ENCODE data around the gene CFAP92.
A peak's percentile ranks its signal among the peaks of the same experiment; 100 is the strongest.

Gene CFAP92

DNA sequence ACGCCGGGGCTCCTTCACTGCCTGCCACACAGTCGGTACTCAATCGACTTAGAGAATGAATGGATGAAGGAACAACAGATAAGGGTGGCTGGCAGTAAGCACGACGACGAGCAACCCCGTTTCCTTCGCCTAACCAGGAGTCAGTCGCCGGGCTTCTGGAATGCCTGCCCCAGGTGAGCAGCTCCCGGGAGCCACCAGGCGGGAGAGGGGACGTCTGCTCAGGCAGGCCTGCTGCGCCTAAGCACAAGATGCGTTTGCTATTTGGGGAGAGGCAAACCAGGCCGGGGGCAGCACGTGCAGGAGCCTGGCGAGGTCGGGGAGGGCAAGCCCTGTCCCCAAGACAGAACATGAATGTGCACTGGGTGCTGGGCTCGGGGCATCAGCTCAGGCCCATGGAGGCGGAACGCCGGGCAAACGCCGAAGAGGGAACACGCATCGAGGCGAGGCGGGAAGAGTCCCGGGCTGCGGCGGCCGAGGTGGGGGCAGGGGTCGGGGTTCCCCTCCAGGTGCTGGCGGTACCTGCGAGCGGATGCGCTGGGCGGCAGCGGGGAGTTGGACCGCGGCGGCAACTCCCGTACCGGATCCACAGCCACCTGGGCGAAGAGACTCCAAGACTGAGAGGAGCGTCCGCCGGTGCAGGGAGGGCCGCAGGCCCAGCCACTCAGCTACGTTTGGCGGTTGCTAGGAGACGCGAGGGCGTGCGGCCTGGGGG, at the start of gene CFAP92:
Gene CFAP92 (minus strand): TSS at position 616 of the 712 bp plus-strand sequence. CDS start 772 bp downstream, outside the sequence.
- H3K27ac ChIP-seq, result peak within 1 kb of the TSS; percentile 31

DNA sequence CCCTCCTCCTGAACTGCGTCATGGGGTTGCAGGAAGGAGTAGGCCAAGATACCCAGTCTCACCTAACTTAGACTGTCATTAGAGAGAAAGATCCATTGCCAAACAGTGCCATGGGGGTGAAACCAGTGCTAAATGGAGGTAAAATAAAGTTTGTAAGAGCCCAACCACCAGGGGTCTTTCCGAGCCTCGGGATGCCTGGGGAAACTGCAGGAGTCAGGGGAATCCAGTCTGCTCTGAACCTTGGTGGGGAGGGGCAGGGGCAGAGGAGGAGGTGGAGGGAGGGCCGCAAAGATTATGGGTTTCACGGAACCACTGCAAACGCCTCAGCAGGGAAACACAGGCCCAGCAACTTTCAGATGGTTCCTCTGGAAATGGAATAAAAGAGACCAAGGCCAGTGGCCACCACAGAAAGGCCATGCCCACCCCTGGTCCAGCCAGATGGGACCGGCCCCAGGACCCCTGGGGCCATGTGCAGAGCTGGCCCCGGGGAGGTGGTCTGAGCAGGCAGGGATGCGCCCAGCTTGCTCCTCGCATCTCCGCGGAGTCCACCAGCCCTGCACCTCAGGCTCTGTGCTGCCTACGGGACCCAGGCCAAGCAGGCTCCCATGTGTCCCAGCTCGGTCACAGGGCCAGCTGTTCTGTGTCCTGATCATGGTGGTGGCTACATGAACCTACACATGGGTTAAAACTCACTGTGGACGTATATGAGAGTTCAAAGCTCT, 46.9 kb upstream of the CFAP92 start:
- TF ChIP-seq CTCF (conservative IDR thresholded peaks at IDR 0.05) (no peak), ZFX (IDR thresholded peaks at IDR 0.05) (no peak)
- no peak overlapping the region for H3K27ac ChIP-seq

More for the DNA sequence above, at the start of gene CFAP92:
- TF ChIP-seq CTCF (conservative IDR thresholded peaks at IDR 0.05) (no peak), ZFX (IDR thresholded peaks at IDR 0.05) (peak; percentile 33; the same call in 1 of the 2 replicates)

DNA sequence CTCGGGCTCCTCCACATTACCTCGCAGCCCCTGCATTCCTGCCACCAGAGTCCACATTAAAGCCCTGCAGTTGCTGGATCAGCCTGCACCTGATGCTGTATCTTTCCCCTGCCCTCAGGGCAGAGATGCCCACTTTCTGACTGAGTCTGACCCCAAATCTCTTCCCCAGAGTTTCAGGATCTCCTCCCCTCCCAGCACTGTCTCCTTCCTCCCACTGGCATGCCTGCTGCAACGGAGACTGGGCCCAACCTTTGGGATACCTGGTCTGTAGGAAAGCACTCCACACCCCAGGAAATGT, 46.1 kb upstream of the CFAP92 start:
- TF ChIP-seq CTCF (conservative IDR thresholded peaks at IDR 0.05) (no peak), ZFX (IDR thresholded peaks at IDR 0.05) (no peak)
- no peak overlapping the region for H3K27ac ChIP-seq

DNA sequence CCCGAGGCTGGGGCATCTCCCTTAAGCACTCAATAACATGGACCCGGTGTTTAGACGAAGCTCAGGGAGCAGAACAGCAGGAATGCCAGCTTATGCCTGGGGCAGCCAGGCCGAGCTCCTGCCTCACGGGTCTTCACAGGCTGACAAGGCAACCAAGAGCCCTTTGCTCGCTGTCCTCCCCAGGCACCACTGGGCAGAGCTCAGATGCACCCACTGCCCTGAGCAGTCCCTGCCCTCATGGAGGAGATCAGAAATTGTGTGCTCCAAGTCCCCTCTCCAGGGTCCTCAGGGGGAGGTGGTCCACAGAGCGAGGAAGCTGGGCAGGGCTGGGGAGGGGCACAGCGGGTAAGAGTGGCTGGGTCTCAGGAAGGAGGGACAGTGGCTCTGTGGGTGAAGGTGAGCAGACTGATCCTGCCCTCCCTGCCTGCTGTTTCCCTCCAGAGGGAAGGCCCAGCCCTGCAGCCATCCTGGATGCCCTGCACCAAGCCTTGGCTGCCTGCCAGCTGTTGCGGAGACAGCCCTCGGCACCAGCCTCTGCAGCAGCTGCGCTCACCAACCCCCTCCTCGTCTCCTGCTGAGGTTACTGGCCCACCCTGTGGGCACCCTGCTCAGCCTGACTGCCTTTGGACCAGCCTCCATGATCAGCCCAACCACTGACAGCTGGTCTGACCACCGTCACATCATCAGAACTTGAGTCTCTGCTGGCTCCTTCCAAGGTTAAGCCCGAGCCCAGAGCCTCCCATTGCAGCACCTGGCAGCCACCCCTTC, 45.6 kb upstream of the CFAP92 start:
- H3K27ac ChIP-seq, result no peak overlapping the region
- TF ChIP-seq CTCF (conservative IDR thresholded peaks at IDR 0.05) (no peak), ZFX (IDR thresholded peaks at IDR 0.05) (no peak)

GRCh38 chr3:129038121-129038855, 44.4 kb upstream of the CFAP92 start:
- no peak overlapping the region for H3K27ac ChIP-seq
- TF ChIP-seq CTCF (conservative IDR thresholded peaks at IDR 0.05) (no peak), ZFX (IDR thresholded peaks at IDR 0.05) (no peak)

- TF ChIP-seq CTCF (conservative IDR thresholded peaks at IDR 0.05), result no peak
- no peak for TF ChIP-seq ZFX (IDR thresholded peaks at IDR 0.05)
Observed at GRCh38 chr3:129037093-129037419, 43.2 kb upstream of the CFAP92 start.

More at GRCh38 chr3:129037093-129037419, 43.2 kb upstream of the CFAP92 start:
- no peak overlapping the region for H3K27ac ChIP-seq
